HCT116 (cell line): ENCODE results near the gene KHSRP. TPM values are rescaled to one million over a fixed set of nuclear protein-coding genes. Genes with fewer than 3 reads are reported as not detected.

Experiments
- ATAC-seq: fragments of 200-7000 bp; cut with Tn5 transposase; 2 replicates; pipeline ENCODE4 v1.9.1; 2020; ENCODE audit warnings: mild to moderate bottlenecking, moderate library complexity
- BruUV-seq: library from RNA; stranded (reverse); fragments of 400-500 nt; replicated peaks from 2 replicates; lab custom pipeline; 2021; lab: Mats Ljungman, UMichigan
- CTCF ChIA-PET: fragments of 300-600 bp; sonication (Branson Sonifier 250); formaldehyde crosslinking; loops from one replicate; lab custom pipeline; 2021; ENCODE audit warnings: antibody characterized with exemption; lab: Charles Lee
- POLR2A ChIA-PET: fragments of 300-600, 350-600 bp; sonication (Branson Sonifier 250); formaldehyde crosslinking; loops from one replicate; lab custom pipeline; 2021; ENCODE audit warnings: antibody characterized with exemption; lab: Charles Lee
- RAD21 ChIA-PET, 2 experiments: fragments of 300-600 bp; sonication (Branson Sonifier 250); formaldehyde crosslinking; loops; one replicate each; lab custom pipeline; 2023; ENCODE audit warnings: low total read pairs in 2 of 2; ENCODE audit not compliant: uncharacterized antibody in 2 of 2, unreplicated experiment in 2 of 2, low non-redundant PET in 1 of 2; lab: Charles Lee
- DNase-seq: peaks from one replicate; pipeline ENCODE4 v3.0.0-alpha.2; 2010; ENCODE audit warnings: low read depth, low spot score
- H2AFZ ChIP-seq: fragments of 200-600 bp; shearing (Covaris generic), sonication (generic); 2 replicates; pipeline ENCODE4 v1.6.1; 2017; ENCODE audit warnings: low read depth, mixed run types, mixed read lengths, antibody characterized with exemption, low read length; ENCODE audit not compliant: poor library complexity, severe bottlenecking
- H3K27ac ChIP-seq: 2 replicates; pipeline ENCODE4 v1.5.1; 2012; ENCODE audit warnings: low read depth, low read length
- H3K27me3 ChIP-seq: fragments of 200-600 bp; sonication (generic); 2 replicates; pipeline ENCODE4 v1.6.1; 2016; ENCODE audit warnings: mixed run types, low read length, mixed read lengths; ENCODE audit not compliant: insufficient read depth
- H3K36me3 ChIP-seq, 2 experiments: fragments of 200-500 bp in 1 of 2; fragments of 200-600 bp in 1 of 2; sonication (Bioruptor generic) in 1 of 2; sonication (generic) in 1 of 2; 2 replicates each; pipeline versions ENCODE4 v1.5.1 to v1.6.1; 2014 to 2016; ENCODE audit warnings: low read length in 2 of 2, inconsistent platforms in 1 of 2, mixed read lengths in 1 of 2, mixed run types in 1 of 2; ENCODE audit not compliant: insufficient read depth in 2 of 2, control insufficient read depth in 1 of 2
- H3K4me1 ChIP-seq, 2 experiments: fragments of 200-600 bp in 1 of 2; sonication (generic) in 1 of 2; 2 replicates each; pipeline versions ENCODE4 v1.5.1 to v1.6.1; 2012 to 2017; ENCODE audit warnings: low read length in 2 of 2, inconsistent platforms in 1 of 2, mild to moderate bottlenecking in 1 of 2, mixed read lengths in 1 of 2, mixed run types in 1 of 2, moderate library complexity in 1 of 2; ENCODE audit not compliant: insufficient read depth in 2 of 2, control insufficient read depth in 1 of 2
- H3K4me2 ChIP-seq: fragments of 200-600 bp; sonication (generic); 2 replicates; pipeline ENCODE4 v1.6.1; 2017; ENCODE audit warnings: mixed run types, low read length, mixed read lengths
- H3K4me3 ChIP-seq, 2 experiments: fragments of 200-600 bp in 1 of 2; sonication (generic) in 1 of 2; replicated peaks in 1 of 2; 2 replicates each; pipeline ENCODE4 v1.5.1; 2011 to 2016; ENCODE audit warnings: low read length in 2 of 2, control low read depth in 1 of 2, low read depth in 1 of 2, mild to moderate bottlenecking in 1 of 2, mixed read lengths in 1 of 2, mixed run types in 1 of 2
- H3K79me2 ChIP-seq: fragments of 200-600 bp; sonication (generic); 2 replicates; pipeline ENCODE4 v1.6.1; 2017; ENCODE audit warnings: mild to moderate bottlenecking, mixed run types, low read length, moderate library complexity, mixed read lengths; ENCODE audit not compliant: insufficient read depth
- H3K9ac ChIP-seq: fragments of 200-600 bp; sonication (generic); 2 replicates; pipeline ENCODE4 v1.6.1; 2016; ENCODE audit warnings: low read length, mixed read lengths
- H3K9me2 ChIP-seq: fragments of 200-600 bp; sonication (generic), shearing (Covaris generic); 2 replicates; pipeline ENCODE4 v1.6.1; 2017; ENCODE audit warnings: mixed run types, mild to moderate bottlenecking, moderate library complexity; ENCODE audit not compliant: insufficient read depth
- H3K9me3 ChIP-seq, 2 experiments: fragments of 200-500 bp in 1 of 2; fragments of 200-600 bp in 1 of 2; sonication (Bioruptor generic) in 1 of 2; sonication (generic) in 1 of 2; 2 replicates each; pipeline ENCODE4 v1.6.1; 2014 to 2017; ENCODE audit warnings: low read length in 2 of 2, mixed read lengths in 2 of 2, inconsistent platforms in 1 of 2, low read depth in 1 of 2, mild to moderate bottlenecking in 1 of 2, mixed run types in 1 of 2, moderate library complexity in 1 of 2; ENCODE audit not compliant: control insufficient read depth in 1 of 2, insufficient read depth in 1 of 2
- H4K20me1 ChIP-seq: fragments of 200-600 bp; sonication (generic), shearing (Covaris generic); 2 replicates; pipeline ENCODE4 v1.6.1; 2017; ENCODE audit warnings: mixed run types, mild to moderate bottlenecking, moderate library complexity; ENCODE audit not compliant: insufficient read depth
- CBX3 ChIP-seq: IDR thresholded peaks from 2 replicates; pipeline ENCODE4 v1.6.1; 2012; ENCODE audit warnings: low read depth
- ELF1 ChIP-seq: IDR thresholded peaks from 2 replicates; pipeline ENCODE4 v1.6.1; 2012; ENCODE audit warnings: low read depth, borderline replicate concordance
- EZH2 ChIP-seq: fragments of 200-600 bp; sonication (generic); IDR thresholded peaks from 2 replicates; pipeline ENCODE4 v1.6.1; 2017; ENCODE audit warnings: antibody characterized with exemption, mixed run types
- JUND ChIP-seq: IDR thresholded peaks from 2 replicates; pipeline ENCODE4 v1.6.1; 2012
- POLR2A ChIP-seq: IDR thresholded peaks from 2 replicates; pipeline ENCODE4 v1.7.0; 2011; ENCODE audit warnings: borderline replicate concordance; ENCODE audit not compliant: insufficient read depth, insufficient read length; ENCODE audit errors: extremely low read depth
- POLR2AphosphoS5 ChIP-seq: IDR thresholded peaks from 2 replicates; pipeline ENCODE4 v1.6.1; 2011; ENCODE audit warnings: mild to moderate bottlenecking, low read depth, low read length, moderate library complexity
- RAD21 ChIP-seq: IDR thresholded peaks from 2 replicates; pipeline ENCODE4 v1.6.1; 2012; ENCODE audit warnings: low read depth, mild to moderate bottlenecking
- REST ChIP-seq: IDR thresholded peaks from 2 replicates; pipeline ENCODE4 v1.6.1; 2012; ENCODE audit warnings: low read depth
- SIN3A ChIP-seq: IDR thresholded peaks from 2 replicates; pipeline ENCODE4 v1.6.1; 2012; ENCODE audit warnings: low read depth
- SP1 ChIP-seq: IDR thresholded peaks from 2 replicates; pipeline ENCODE4 v1.6.1; 2012; ENCODE audit warnings: low read depth
- TCF7L2 ChIP-seq: IDR thresholded peaks from 2 replicates; pipeline ENCODE4 v1.7.0; 2011; ENCODE audit warnings: borderline replicate concordance, inconsistent platforms; ENCODE audit not compliant: insufficient read depth, insufficient read length; ENCODE audit errors: extremely low read depth
- ZBTB33 ChIP-seq: IDR thresholded peaks from 2 replicates; pipeline ENCODE4 v1.6.1; 2011; ENCODE audit warnings: mild to moderate bottlenecking, low read length, moderate library complexity; ENCODE audit not compliant: insufficient replicate concordance; ENCODE audit errors: extremely low read depth
- ZNF274 ChIP-seq: fragments of 200-500 bp; sonication (Bioruptor generic); IDR thresholded peaks from 2 replicates; pipeline ENCODE4 v1.6.1; 2014; ENCODE audit warnings: mild to moderate bottlenecking, low read depth, low read length, inconsistent platforms
- intact Hi-C: fragments of 100-400 bp; cut with micrococcal nuclease; formaldehyde crosslinking; loops from 2 replicates; pipeline ENCODE4 v1.10.0; 2022
- total RNA-seq: library from RNA; stranded (reverse); gene quantifications from one replicate; pipeline ENCODE4 v1.2.1, GENCODE V29; 2021; ENCODE audit not compliant: unreplicated experiment

Gene KHSRP
- total RNA-seq, 1 experiment from 2014 or later, result 553 TPM

GRCh38 chr19:6451583-6452222 is 27.1 kb upstream of the KHSRP start:
- H3K9ac ChIP-seq, result no peak overlapping the region
- no peaks in the 10 kb centered on the region for H3K4me1 ChIP-seq
- H3K9me3 ChIP-seq, result peaks cover 0 to 13% of the 10 kb centered on the region in 2 experiments; a peak in 2 of 4 replicates
- intact Hi-C loops, result no loop called here
- no peaks in the 10 kb centered on the region for H3K9me2 ChIP-seq
- H2AFZ ChIP-seq, result no peak overlapping the region
- DNase-seq, result no peak
- no TSS peak for BruUV-seq
- no peaks in the 10 kb centered on the region for H3K27me3 ChIP-seq
- no peak overlapping the region for H3K4me2 ChIP-seq
- no peaks in the 10 kb centered on the region for H4K20me1 ChIP-seq
- no peaks in the 10 kb centered on the region for H3K79me2 ChIP-seq
- no peak overlapping the region for H3K4me3 ChIP-seq
- no peak for ATAC-seq
- no peak overlapping the region for H3K27ac ChIP-seq
- ChIA-PET RAD21 (no interaction called here), CTCF (no interaction called here), POLR2A (no interaction called here)
- no peak for TF ChIP-seq REST
- no peak for TF ChIP-seq ELF1
- TF ChIP-seq RAD21, result no peak
- no peak for TF ChIP-seq POLR2AphosphoS5
- no peak for TF ChIP-seq ZBTB33
- TF ChIP-seq POLR2A, result no peak
- TF ChIP-seq TCF7L2, result no peak
- TF ChIP-seq JUND, result no peak
- no peak for TF ChIP-seq SIN3A
- no peak for TF ChIP-seq EZH2
- TF ChIP-seq ZNF274, result no peak
- no peak for TF ChIP-seq CBX3
- no peak for TF ChIP-seq SP1
- TF ChIP-seq, all 23 proteins: peak for 0
- peaks cover 10 to 22% of the 10 kb centered on the region in 2 experiments for H3K36me3 ChIP-seq
